Measurements from ENCODE around the gene GABBR1.

GRCh38 chr6:29564875-29565274 lies 68.1 kb downstream of the GABBR1 start:
- TF ChIP-seq CTCF (IDR thresholded peaks at IDR 0.05) (no peak), POLR2A (IDR thresholded peaks at IDR 0.05) (no peak), POLR2AphosphoS5 (IDR thresholded peaks at IDR 0.05) (no peak)

All from breast epithelium (tissue), 3 donors.